Activated CD4-positive, CD25-positive, alpha-beta regulatory T cell (primary cell): ENCODE data around the gene JCAD.

ENCODE experiments used
- DNase-seq, 4 experiments: peaks; one replicate each; lab custom pipeline; 2025; lab: John Stamatoyannopoulos, UW

Gene JCAD

DNA sequence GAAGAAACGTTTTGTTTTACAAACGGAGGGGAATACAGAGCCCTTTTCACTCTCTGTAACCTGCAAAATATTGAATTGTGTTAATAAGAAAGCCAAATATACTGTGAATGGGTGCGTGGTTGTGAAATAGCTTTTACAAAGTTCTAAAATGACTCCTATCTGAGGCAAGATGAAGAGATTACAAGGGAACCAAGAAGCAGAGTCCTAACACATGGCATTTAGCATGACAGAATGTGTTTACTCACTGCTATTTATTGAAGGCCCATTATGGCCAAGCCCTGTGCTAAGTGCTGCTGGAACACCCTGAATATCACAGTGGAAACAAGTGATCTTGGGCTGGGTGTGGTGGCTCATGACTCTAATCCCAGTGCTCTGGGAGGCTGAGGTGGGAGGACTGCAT is 12.9 kb downstream of the JCAD start:
- DNase-seq, result no peak

DNA sequence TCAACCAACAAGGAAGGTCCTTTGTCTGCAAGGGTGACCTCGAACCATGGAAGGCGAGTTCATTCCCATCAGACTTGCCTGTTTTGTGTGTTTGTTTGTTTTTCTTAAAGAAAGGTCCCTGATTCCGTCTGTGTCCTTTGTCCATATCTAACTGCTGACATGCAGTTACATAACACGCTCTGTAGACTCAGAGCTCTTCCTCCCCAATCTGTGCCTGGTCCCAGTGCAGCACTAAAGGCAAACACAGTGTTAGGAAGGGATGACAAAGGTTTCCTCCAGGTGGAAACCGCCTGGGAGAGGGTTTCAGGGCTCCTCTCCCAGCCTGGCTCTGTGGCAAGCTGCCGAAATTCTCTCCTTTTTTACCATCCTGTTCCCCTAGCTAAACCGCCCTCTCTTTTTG is 13.4 kb downstream of the JCAD start:
- DNase-seq, result no peak

DNA sequence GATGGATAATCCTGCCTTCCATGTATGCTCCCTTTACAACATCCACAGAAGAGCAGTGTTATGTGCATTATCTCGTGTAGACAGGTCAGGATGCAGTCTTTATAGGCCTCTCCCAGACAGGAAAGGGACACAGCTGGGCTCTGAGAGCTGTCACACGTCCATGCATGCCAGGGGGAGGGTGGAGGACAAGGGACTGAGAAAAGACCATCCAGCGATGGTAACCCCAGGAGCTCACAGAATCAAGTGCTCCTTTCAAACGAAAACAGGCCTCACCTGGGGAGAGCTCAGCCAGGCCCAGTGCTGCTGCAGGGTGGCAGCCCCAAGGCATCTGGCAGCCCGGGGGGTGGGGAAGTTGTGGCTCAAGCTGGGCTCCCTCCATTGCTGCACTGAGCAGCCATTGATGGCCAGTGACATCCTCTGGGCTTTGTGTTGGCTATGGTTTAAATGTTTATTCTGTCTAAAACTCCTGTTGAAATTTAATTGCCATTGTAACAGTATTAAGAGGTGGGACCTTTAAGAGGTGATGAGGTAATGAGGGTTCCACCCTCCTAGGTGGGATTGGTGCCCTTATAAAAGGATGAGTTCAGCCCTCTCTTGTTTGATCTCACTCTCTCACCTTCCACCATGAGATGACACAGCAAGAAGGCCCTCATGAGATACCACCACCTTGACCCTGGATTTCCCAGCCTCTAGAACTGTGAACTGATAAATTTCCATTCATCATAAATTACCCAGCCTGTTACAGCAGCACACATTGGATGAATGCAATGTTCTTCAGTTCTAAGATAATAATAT is 15.7 kb downstream of the JCAD start:
- no peak for DNase-seq

DNA sequence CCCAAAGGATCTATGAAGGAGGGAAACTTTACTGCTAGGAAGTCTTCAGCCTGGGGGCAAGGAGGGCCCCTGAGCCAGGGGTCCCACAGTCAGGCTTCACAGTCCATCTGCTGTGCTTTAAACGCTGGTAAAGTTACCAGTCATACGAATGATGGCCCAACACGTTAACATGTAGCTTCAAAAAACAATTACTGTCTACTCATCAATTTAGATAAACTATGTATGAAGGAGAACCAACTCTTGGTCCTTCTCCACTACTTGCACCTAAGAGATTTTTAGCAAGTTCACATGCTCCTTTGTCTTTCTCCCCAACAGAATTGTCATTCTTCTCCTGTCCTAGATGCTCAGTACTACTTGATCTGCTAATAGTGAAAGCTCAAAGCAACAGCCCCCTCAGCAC is 16.6 kb downstream of the JCAD start:
- DNase-seq, result no peak

DNA sequence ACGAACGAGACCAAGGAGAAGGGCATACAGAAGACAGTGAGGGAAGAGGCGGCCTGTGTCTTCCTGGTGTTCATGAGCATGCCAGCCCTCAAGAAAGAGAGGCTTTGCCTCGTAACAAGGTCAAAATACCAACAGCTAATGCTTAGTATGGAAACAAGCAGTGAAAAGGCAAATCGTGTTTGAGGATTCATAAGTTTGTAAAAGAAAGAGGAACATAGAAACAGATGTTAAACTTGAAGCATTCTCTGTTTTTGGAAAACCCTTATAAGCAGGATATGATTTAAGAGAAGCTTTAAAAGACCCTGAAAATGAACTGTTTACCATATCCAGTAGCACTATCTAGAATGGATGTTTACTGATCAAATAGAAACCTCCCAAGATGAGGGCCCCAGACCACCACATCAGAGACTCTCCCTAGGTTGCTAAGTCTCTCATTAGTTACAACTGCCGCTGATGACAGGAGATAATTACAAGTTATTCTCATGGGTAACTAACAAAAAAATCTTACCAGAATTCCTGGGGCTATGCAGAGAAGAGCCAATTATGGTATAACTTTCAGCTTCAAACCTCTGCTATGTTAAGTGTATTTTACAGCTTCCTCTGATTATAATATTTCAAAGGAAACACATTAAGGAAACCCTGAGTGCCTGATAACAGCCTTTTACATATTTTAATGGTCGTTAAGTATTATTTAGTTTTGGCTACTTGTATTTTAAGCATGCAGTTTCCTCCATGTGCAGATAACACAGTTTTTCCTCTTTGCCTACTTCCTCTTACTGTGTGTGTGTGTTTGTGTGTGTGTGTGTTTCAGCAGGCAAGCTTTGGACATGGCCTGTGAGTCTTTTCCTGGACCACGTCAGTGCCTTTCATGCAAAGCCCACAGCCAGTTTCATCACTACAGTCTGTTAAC is 17.9 kb downstream of the JCAD start:
- DNase-seq, result no peak

DNA sequence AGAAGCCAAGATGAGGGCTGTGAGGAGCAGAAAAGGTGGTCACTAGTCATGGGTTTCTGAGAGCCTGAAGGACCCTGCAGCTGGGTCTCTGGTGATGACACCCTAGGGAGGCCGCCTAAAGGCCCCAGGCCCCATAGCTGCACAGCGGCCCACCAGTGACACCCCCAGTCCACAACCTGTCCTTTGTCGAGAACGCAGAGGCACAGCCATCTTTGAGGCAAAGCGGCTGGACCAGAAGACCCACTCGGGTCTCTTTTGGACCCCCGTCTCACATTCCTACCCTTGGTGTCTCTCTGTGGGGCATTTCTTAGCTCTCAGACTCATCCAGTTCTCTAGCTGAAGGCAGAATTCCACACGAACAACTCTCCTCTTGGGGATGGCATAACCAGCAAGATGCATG is 18.8 kb downstream of the JCAD start:
- DNase-seq, result no peak

DNA sequence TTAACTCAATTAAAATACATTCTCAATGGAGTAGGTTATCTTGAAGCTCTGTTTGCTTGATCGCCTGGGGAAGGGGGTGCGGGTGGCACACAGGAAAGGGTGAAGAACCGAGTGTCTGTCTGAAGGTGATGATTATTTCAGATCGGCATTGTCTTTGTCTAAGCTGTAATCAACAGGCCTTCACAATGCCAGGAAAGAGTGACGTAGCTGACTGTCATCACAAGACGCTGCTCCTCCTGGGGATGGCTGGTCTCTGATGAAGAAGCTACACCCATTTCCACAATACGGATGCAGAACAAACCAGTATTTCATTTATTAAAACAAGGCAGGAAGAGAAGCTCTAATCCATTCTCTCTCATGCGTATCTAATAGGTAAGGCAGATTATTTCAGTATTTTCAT is 19.4 kb downstream of the JCAD start:
- DNase-seq, result no peak

DNA sequence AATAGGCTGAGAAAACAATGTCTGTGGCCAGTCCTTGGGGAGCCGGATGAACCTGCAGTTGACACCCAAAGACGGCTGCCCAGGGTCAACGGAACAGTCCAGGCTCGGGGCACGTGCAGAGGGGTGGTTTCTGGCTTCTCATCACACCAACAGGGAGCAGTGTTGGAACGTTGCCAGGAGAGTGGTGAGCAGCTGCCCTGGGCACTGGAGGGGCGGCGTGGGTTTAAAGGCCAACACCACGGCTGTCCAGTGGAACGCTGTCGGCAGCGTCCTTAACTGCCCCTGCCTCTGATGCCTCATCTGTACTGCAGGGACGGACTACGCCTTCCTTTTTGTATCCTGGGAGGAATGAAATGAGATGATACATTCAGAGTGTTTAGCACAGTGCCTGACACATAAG is 19.8 kb downstream of the JCAD start:
- DNase-seq, result no peak

DNA sequence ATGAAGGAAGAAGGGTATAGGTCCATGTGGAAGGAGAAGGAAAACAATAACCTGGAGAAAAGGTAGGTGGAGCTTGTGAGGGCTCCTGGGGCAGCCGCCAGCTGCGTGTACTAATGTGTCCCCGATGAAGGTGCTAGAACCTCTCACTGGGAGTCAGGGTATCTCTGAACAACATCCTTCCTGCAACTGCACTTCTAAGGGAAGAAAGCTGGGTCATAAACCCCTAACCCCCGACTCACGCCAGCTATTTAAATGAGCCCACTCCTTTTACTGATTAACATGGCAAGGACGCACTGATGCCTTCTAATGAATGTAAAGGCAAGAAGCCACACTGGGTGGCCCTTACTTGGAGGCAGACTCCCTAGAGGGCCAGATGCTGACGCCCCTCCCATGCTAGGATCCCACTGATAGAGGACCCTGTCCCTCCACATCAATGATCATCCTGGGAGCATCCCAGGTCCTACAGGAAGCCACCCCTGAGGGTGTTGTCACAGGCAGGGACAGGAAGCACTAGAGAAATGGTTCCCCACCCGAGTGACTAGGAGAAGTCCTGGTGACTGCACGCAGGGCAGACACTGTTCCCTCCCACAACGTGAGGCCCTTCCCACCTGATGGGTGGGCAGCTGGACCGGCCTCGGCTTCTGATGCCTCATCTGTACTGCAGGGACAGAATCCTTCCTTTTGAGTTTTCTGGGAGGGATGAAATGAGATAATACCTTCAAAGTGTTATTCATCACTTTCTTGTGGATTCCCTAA is 20.4 kb downstream of the JCAD start:
- no peak for DNase-seq

DNA sequence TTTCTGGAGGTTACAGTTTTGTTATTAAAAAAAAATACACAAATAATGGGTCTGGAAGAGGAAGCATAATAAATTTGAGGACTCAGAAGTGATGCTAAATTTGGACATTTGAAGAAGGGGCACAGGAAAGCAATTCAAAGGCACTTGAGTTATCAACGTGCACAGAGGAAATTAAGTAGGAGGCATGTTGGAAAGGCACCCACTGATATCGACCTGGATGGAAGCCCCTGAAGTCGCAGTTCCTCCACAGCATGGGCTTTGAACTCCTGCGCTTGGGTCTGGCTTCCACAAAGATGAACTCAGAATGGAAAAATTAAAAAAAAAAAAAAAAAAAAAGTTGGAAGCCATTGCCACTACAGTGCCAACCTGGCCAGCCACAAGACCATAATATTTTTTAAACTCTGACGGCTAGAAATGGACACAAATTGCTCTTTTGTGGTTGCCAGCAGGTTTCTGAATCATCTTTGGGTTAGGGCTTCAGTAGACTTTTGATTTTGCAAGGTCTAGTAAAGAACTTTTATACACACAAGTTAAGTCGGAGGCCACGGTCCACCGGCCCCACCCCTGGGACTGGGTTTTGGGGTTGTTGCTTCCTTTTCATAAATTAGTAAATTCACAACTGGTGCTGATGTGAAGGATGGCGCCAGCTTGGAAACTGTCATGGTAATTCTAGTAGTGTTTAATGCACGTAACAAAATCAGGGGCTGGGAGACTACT is 21.6 kb downstream of the JCAD start:
- no peak for DNase-seq

DNA sequence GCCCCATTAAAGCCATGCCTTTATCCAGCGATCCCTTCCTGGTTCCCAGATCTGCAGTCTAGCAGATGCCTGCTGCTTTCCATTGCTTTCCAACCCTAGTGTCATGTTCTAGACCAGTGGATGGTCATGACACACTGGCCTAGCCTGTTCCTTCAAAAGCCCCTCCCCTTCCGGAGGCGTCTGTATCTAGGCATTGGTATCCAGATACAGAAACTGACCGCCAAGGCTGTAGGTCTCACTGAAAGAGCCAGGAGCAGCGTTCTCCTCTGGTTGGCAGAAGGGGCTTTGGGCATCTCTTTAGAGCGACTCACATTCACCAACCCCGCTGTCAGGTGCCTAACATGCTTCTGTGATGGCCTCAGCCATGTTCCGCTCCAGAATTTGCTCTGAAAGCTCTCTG is 22.6 kb downstream of the JCAD start:
- no peak for DNase-seq

DNA sequence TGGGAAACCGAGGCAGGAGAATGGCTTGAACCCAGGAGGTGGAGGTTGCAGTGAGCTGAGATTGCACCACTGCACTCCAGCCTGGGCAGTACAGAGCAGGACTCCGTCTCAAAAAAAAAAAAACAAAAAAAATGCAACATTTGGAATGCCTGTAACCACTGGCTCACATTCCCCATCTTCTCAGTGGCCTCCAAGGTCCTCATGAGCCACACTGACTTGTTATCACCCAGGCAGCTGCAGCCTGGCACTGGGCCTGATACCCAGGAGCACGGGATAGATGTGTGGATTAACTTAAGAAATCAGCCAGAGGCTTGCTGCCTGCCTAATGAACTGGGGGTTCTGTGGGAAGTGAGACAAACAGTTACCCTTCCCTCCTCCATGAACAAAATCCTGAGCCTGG is 23.0 kb downstream of the JCAD start:
- DNase-seq, result no peak

DNA sequence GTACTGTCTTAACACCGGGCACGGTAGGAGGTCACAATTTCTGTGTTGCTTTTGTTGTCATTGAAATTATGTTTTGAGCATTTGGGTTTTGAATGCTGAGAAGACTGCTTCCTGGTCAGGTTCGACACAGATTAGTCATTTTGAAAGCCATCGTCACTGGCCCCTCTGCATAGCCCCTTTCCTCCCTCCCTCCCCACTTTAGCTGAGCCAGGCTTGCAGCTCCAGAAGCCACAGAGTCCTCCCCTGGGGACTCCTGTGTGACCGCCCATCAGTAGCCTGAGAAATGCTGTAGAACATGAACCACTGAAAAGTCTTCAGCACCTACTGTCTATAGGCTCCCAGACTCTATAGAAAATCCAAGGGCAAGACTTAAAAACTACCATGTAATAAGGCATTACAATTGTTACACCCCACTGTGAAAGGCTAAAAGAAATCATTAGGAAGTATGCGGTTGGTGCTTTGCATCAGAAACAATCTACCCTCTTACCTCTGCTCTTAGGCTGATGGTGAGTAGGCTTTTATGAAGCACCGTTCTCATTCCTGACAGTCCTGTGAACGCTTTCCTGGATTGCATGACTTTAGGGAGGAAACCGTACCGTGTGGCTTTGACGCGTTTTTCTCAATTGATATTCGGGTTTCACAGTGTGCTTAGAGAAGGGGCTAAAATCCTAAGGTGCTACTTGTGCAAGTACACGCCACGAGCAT is 24.8 kb downstream of the JCAD start:
- DNase-seq, result no peak

DNA sequence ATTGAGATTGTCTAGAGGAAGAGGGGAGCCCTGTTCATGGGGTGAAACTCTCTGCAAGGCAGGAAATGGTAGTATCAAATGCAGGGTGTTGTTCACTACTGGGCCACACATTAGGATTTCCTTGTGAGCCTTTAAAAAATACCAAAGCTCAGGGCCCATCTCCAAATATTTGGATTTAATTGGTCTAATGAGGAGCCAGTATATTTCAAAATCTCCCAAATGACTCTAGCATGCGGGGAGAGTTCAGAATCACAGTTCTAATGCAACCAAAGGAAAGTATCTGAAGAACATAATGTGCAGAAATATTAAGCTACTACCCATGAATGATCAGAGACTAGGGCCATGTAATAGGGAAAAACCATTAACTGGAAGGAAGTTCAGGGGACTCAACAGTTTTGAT is 27.3 kb downstream of the JCAD start:
- DNase-seq, result no peak

DNA sequence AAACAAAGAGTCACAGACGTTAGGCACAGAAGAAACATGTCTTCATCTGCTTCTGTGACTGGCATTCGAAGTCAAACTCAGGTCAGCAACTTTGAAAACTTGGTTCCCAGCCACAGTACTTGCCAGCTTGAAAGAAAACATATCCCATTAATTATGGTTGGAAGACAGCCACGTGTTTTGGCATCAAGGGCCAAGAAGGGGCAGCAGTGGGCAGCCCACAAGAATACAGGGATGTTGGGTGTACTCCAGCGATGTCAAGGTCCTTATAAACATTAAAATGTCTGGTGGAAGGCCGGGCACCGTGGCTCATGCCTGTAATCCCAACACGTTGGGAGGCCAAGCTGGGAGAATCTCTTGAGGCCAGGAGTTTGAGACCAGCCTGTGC is 29.5 kb downstream of the JCAD start:
- DNase-seq, result no peak

DNA sequence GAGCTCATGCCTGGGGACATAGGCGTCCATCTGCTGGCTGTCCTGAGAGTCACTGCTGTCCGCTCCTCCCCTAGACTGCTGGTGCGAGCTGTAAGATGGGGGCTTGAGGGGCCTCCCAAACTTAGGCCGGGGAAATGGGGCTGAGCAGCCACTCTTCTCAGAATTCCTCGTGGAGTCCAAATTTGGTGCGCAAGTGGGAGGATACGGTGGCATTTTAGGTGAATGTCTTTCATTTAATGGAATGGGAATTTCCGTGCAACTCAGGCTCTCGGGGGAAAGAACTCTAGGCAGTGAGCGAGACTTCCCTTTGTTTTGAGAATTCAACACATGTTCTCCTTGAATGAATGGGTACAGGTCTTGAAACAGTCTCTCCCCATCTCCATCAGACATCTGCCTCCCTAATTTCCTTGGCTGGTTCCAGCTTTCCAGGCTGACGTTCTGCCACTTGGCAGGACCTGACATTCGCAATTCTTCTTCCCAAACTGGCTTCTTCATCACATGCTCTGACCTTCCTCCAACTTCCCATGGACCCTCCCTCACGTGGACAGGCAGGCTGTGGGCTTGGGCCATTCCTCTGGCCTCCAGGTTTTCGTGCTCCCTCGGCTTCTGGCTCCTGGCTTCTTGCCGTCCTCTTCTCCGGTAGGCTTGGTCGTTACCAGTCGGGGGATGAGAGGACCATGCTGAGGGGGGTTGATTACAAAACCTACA is 30.1 kb downstream of the JCAD start:
- DNase-seq, result no peak

DNA sequence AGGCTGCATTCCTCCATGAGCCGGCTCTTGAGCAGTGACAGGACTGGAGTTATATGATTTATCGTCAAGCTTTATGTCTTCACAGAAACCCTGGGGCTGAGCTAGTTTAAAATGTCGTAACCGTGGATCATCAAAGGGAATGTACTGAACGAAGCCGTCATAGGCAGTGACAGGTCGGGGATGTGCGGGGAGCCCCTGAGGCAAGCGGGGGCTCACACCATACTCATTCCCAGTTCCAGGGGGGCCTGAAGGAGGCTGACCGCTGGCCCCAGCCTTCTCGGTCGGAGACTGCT is 30.7 kb downstream of the JCAD start:
- no peak for DNase-seq

DNA sequence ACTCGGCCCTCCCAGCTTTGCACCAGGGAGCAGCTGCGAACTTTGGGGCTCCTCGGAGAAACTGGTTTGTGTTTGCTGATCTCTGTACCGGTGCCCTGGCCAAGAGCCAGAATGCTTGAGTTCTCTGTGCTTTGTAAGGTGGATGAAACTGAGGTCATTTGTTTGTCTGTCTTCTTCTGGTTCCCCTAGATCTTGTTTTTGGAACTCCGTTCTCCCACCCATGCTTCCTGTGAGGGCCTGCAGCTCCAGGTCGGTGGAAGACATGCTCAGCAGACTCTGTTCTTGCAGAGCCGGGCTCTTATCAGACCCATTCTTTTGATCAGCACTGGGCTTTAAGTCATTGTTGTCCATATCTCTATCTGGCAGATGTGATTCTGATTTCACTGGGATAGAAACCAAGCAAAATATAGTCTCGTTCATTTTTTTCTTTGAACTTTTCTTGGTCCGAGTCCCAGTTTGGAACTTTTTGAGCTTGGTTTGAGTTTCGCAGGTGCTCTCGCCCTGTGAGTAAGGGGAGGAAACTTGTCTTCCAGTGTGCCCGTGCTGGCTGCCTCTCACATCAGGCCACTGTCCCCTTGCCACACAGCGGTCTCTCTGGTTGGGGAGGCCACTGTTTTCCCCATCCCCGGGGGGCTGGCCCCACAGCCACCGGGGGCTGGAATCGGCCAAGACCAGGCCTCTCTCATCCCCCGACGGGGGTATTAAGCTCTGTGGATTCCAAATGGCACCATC is 31.2 kb downstream of the JCAD start:
- DNase-seq, result no peak

DNA sequence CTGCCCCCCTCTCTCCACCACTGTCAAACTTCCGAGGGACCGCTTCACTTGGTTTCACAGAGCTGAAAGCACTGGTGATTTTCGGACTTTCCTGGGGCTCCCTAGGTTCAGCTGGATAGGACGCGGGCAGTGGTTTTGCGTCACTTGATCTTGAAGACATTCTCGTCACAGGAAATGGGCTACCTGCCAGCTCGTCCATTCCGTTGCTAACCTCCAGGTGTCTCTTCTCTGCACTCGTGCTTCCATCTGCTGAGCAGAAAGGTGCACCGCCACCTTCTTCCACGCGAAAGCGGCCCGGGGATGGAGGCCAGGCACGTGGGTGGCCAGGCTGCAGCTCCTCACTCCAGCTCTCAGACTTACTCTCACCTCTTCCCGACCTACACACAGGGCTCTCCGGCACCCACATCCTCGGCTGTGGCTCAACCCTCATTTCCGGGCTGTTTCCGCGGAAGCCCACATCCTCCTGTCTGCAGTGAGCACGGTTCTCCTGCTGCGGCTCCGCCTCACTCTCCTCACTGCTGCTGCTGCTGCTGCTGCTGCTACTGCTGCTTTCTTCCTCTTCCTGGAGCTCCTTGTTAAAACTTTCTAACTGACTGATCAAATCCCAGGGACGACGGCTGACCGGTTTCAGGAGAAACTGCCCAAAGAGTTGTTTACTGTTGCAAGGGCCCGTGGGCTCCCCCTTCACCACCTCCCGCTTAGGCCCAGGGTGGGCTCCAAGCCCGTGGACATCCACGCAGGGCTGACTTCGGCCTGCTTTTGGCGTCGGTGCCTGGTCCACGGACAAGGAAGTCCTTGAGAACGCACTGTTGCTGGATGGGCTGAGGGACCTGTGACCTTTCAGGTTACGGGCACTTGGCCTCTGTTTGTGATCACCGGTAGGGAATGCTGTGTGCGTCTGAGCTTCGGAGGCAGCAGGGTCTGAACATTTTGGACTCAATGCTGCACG is 32.1 kb downstream of the JCAD start:
- peak; percentile 54 to 74 (median 64) for DNase-seq
